Karpas-422 (cell line): ENCODE data around the gene RAB3C. TPM values are rescaled to one million over a fixed set of nuclear protein-coding genes. Genes with fewer than 3 reads are reported as not detected.

Experiments
- DNase-seq: peaks from one replicate; pipeline ENCODE4 v3.0.0-alpha.2; 2015
- H2AFZ ChIP-seq: fragments of 200-600 bp; sonication (generic); 2 replicates; pipeline ENCODE4 v1.6.1; 2014; ENCODE audit warnings: antibody characterized with exemption, low read length, mixed read lengths
- H3K27ac ChIP-seq: fragments of 200-600 bp; sonication (generic); 2 replicates; pipeline ENCODE4 v1.5.1; 2014; ENCODE audit warnings: mild to moderate bottlenecking, low read length, moderate library complexity
- H3K27me3 ChIP-seq: fragments of 200-600 bp; sonication (generic); 2 replicates; pipeline ENCODE4 v1.6.1; 2014; ENCODE audit warnings: low read length, mixed read lengths
- H3K36me3 ChIP-seq: fragments of 200-600 bp; sonication (generic); 2 replicates; pipeline ENCODE4 v1.6.1; 2014; ENCODE audit warnings: low read length, mixed read lengths; ENCODE audit not compliant: insufficient read depth
- H3K4me1 ChIP-seq: fragments of 200-600 bp; sonication (generic); 2 replicates; pipeline ENCODE4 v1.6.1; 2014; ENCODE audit warnings: mild to moderate bottlenecking, low read length, mixed read lengths
- H3K4me2 ChIP-seq: fragments of 200-600 bp; sonication (generic); 2 replicates; pipeline ENCODE4 v1.6.1; 2014; ENCODE audit warnings: low read length, low read depth, mild to moderate bottlenecking; ENCODE audit not compliant: poor library complexity, severe bottlenecking
- H3K4me3 ChIP-seq: fragments of 200-600 bp; sonication (generic); 2 replicates; pipeline ENCODE4 v1.5.1; 2014; ENCODE audit warnings: mild to moderate bottlenecking, antibody characterized with exemption, low read length, mixed read lengths
- H3K79me2 ChIP-seq: fragments of 200-600 bp; sonication (generic); 2 replicates; pipeline ENCODE4 v1.6.1; 2014; ENCODE audit warnings: mild to moderate bottlenecking, low read length, mixed read lengths
- H3K9ac ChIP-seq: fragments of 200-600 bp; sonication (generic); 2 replicates; pipeline ENCODE4 v1.6.0; 2014; ENCODE audit warnings: low read length
- H3K9me2 ChIP-seq: fragments of 200-600 bp; sonication (generic), shearing (Covaris generic); replicated peaks from 2 replicates; pipeline ENCODE4 v1.6.0; 2014; ENCODE audit warnings: mild to moderate bottlenecking, low read length, moderate library complexity; ENCODE audit not compliant: insufficient read depth
- H3K9me3 ChIP-seq: fragments of 300-700, 200-600 bp; sonication (generic); 2 replicates; pipeline ENCODE4 v1.6.1; 2014; ENCODE audit warnings: low read length, mixed read lengths
- H4K20me1 ChIP-seq: fragments of 200-600 bp; sonication (generic); 2 replicates; pipeline ENCODE4 v1.6.1; 2014; ENCODE audit warnings: mild to moderate bottlenecking, antibody characterized with exemption, low read length, low read depth; ENCODE audit not compliant: insufficient read depth
- total RNA-seq: library from RNA; depleted of rRNA; stranded (reverse); fragments of >200 nt; shearing (Covaris generic); gene quantifications from 2 replicates; pipeline ENCODE4 v1.2.3, GENCODE V29; 2014; ENCODE audit warnings: low replicate concordance

Gene RAB3C
- total RNA-seq, 1 experiment from 2014 or later, result not detected

GRCh38 chr5:58813855-58814254, 231.0 kb downstream of the RAB3C start:
- Histone ChIP-seq H3K4me1 (no peaks in the 10 kb centered on the region), H3K79me2 (no peaks in the 10 kb centered on the region), H3K36me3 (no peaks in the 10 kb centered on the region), H3K27ac (no peak overlapping the region), H3K4me2 (no peak overlapping the region), H3K4me3 (no peak overlapping the region), H3K9ac (no peak overlapping the region), H4K20me1 (no peaks in the 10 kb centered on the region), H2AFZ (no peak overlapping the region), H3K9me3 (no peaks in the 10 kb centered on the region), H3K27me3 (no peaks in the 10 kb centered on the region), H3K9me2 (no peaks in the 10 kb centered on the region)
- DNase-seq, result no peak

GRCh38 chr5:58816181-58816731, 233.4 kb downstream of the RAB3C start:
- DNase-seq, result no peak
- Histone ChIP-seq H3K27me3 (no peaks in the 10 kb centered on the region), H3K4me3 (no peak overlapping the region), H3K27ac (no peak overlapping the region), H3K4me1 (no peaks in the 10 kb centered on the region), H3K4me2 (no peak overlapping the region), H3K9me3 (no peaks in the 10 kb centered on the region), H2AFZ (no peak overlapping the region), H3K79me2 (no peaks in the 10 kb centered on the region), H3K9me2 (no peaks in the 10 kb centered on the region), H3K36me3 (no peaks in the 10 kb centered on the region), H4K20me1 (no peaks in the 10 kb centered on the region), H3K9ac (no peak overlapping the region)

GRCh38 chr5:58818465-58818864, 235.6 kb downstream of the RAB3C start:
- no peak overlapping the region for H3K4me2 ChIP-seq
- H3K4me1 ChIP-seq, result no peaks in the 10 kb centered on the region
- no peak for DNase-seq
- no peaks in the 10 kb centered on the region for H3K9me3 ChIP-seq
- no peaks in the 10 kb centered on the region for H3K27me3 ChIP-seq
- no peaks in the 10 kb centered on the region for H4K20me1 ChIP-seq
- no peaks in the 10 kb centered on the region for H3K79me2 ChIP-seq
- no peak overlapping the region for H3K9ac ChIP-seq
- no peaks in the 10 kb centered on the region for H3K36me3 ChIP-seq
- H3K9me2 ChIP-seq, result no peaks in the 10 kb centered on the region
- H3K4me3 ChIP-seq, result no peak overlapping the region
- H2AFZ ChIP-seq, result no peak overlapping the region
- no peak overlapping the region for H3K27ac ChIP-seq

GRCh38 chr5:58825441-58825840, 242.6 kb downstream of the RAB3C start:
- Histone ChIP-seq H4K20me1 (no peaks in the 10 kb centered on the region), H3K4me2 (no peak overlapping the region), H3K9ac (no peak overlapping the region), H3K9me3 (no peaks in the 10 kb centered on the region), H3K79me2 (no peaks in the 10 kb centered on the region), H3K9me2 (no peaks in the 10 kb centered on the region), H3K4me3 (no peak overlapping the region), H3K36me3 (no peaks in the 10 kb centered on the region), H3K4me1 (no peaks in the 10 kb centered on the region), H3K27me3 (no peaks in the 10 kb centered on the region), H2AFZ (no peak overlapping the region), H3K27ac (no peak overlapping the region)
- DNase-seq, result no peak

- Histone ChIP-seq H3K9ac (no peak overlapping the region), H2AFZ (no peak overlapping the region), H3K4me3 (no peak overlapping the region), H3K9me3 (no peaks in the 10 kb centered on the region), H3K4me2 (no peak overlapping the region), H3K9me2 (no peaks in the 10 kb centered on the region), H3K79me2 (no peaks in the 10 kb centered on the region), H3K4me1 (no peaks in the 10 kb centered on the region), H4K20me1 (no peaks in the 10 kb centered on the region), H3K27ac (no peak overlapping the region), H3K36me3 (no peaks in the 10 kb centered on the region), H3K27me3 (no peaks in the 10 kb centered on the region)
- no peak for DNase-seq
Observed at GRCh38 chr5:58825899-58826298, 243.0 kb downstream of the RAB3C start.

GRCh38 chr5:58827463-58827862, 244.6 kb downstream of the RAB3C start:
- Histone ChIP-seq H3K27ac (no peak overlapping the region), H3K9me2 (no peaks in the 10 kb centered on the region), H3K79me2 (no peaks in the 10 kb centered on the region), H3K4me2 (no peak overlapping the region), H3K4me3 (no peak overlapping the region), H3K9ac (no peak overlapping the region), H3K27me3 (no peaks in the 10 kb centered on the region), H4K20me1 (no peaks in the 10 kb centered on the region), H3K4me1 (no peaks in the 10 kb centered on the region), H3K9me3 (no peaks in the 10 kb centered on the region), H3K36me3 (no peaks in the 10 kb centered on the region), H2AFZ (no peak overlapping the region)
- no peak for DNase-seq

- H3K79me2 ChIP-seq, result no peaks in the 10 kb centered on the region
- H3K27ac ChIP-seq, result no peak overlapping the region
- no peaks in the 10 kb centered on the region for H3K36me3 ChIP-seq
- no peak overlapping the region for H3K4me2 ChIP-seq
- no peak overlapping the region for H3K9ac ChIP-seq
- H2AFZ ChIP-seq, result no peak overlapping the region
- H3K4me3 ChIP-seq, result no peak overlapping the region
- H3K27me3 ChIP-seq, result no peaks in the 10 kb centered on the region
- H3K4me1 ChIP-seq, result no peaks in the 10 kb centered on the region
- DNase-seq, result no peak
- H4K20me1 ChIP-seq, result no peaks in the 10 kb centered on the region
- no peaks in the 10 kb centered on the region for H3K9me2 ChIP-seq
- H3K9me3 ChIP-seq, result no peaks in the 10 kb centered on the region
Observed at GRCh38 chr5:58828258-58828657, 245.4 kb downstream of the RAB3C start.

GRCh38 chr5:58834242-58835225, 251.7 kb downstream of the RAB3C start:
- Histone ChIP-seq H3K79me2 (no peaks in the 10 kb centered on the region), H3K36me3 (no peaks in the 10 kb centered on the region), H4K20me1 (no peaks in the 10 kb centered on the region), H3K27me3 (no peaks in the 10 kb centered on the region), H2AFZ (no peak overlapping the region), H3K4me3 (no peak overlapping the region), H3K4me2 (no peak overlapping the region), H3K9me2 (no peaks in the 10 kb centered on the region), H3K4me1 (no peaks in the 10 kb centered on the region), H3K9me3 (no peaks in the 10 kb centered on the region), H3K27ac (no peak overlapping the region), H3K9ac (no peak overlapping the region)
- no peak for DNase-seq
